Measurements from ENCODE around the gene ZNF154.

The ZNF154 gene

GRCh38 chr19:57668635-57669034 lies 40.4 kb downstream of the ZNF154 start, which contains the start of gene ZSCAN4:
ZSCAN4 (plus strand) TSS chr19:57668935; CDS start chr19:57676146, 7,211 bp downstream.
- H4K20me1 ChIP-seq (ENCODE audit: insufficient read depth, low read length): no peaks in the 10 kb centered on the region
- no peaks in the 10 kb centered on the region for H3K27me3 ChIP-seq (ENCODE audit: low read depth, low read length)
- no peak within 1 kb of the TSS for H3K4me3 ChIP-seq (ENCODE audit: low read length)
- H3K4me2 ChIP-seq (ENCODE audit: low read length): no peak within 1 kb of the TSS
- H3K36me3 ChIP-seq (replicated peaks; ENCODE audit: low read depth, low read length): no peaks in the 10 kb centered on the region
- H3K9ac ChIP-seq (ENCODE audit: low read length): no peak within 1 kb of the TSS
- H2AFZ ChIP-seq (ENCODE audit: low read depth, low read length): no peak within 1 kb of the TSS
- H3K4me1 ChIP-seq (ENCODE audit: low read length): no peaks in the 10 kb centered on the region
- H3K27ac ChIP-seq (ENCODE audit: low read length): no peak within 1 kb of the TSS
- H3K9me3 ChIP-seq (ENCODE audit: insufficient read depth, low read length): no peaks in the 10 kb centered on the region
- TF ChIP-seq EZH2phosphoT487 (IDR thresholded peaks at IDR 0.05; ENCODE audit: low read depth): no peak
- TF ChIP-seq CTCF (IDR thresholded peaks at IDR 0.05; ENCODE audit: low read depth, low read length): no peak
- H3K79me2 ChIP-seq (ENCODE audit: low read length): no peaks in the 10 kb centered on the region

- no peaks in the 10 kb centered on the region for H3K36me3 ChIP-seq (replicated peaks; ENCODE audit: low read depth, low read length)
- H3K9ac ChIP-seq (ENCODE audit: low read length): no peak overlapping the region
- H3K4me2 ChIP-seq (ENCODE audit: low read length): no peak overlapping the region
- H3K27ac ChIP-seq (ENCODE audit: low read length): no peak overlapping the region
- H3K79me2 ChIP-seq (ENCODE audit: low read length): no peaks in the 10 kb centered on the region
- no peak overlapping the region for H2AFZ ChIP-seq (ENCODE audit: low read depth, low read length)
- H3K4me3 ChIP-seq (ENCODE audit: low read length): no peak overlapping the region
- no peak for TF ChIP-seq CTCF (IDR thresholded peaks at IDR 0.05; ENCODE audit: low read depth, low read length)
- TF ChIP-seq EZH2phosphoT487 (IDR thresholded peaks at IDR 0.05; ENCODE audit: low read depth): no peak
- no peaks in the 10 kb centered on the region for H4K20me1 ChIP-seq (ENCODE audit: insufficient read depth, low read length)
- H3K4me1 ChIP-seq (ENCODE audit: low read length): no peaks in the 10 kb centered on the region
- no peaks in the 10 kb centered on the region for H3K27me3 ChIP-seq (ENCODE audit: low read depth, low read length)
- H3K9me3 ChIP-seq (ENCODE audit: insufficient read depth, low read length): no peaks in the 10 kb centered on the region
Observed at GRCh38 chr19:57667228-57667627, 41.8 kb downstream of the ZNF154 start.

- Histone ChIP-seq H3K4me2 (ENCODE audit: low read length) (no peak overlapping the region), H3K27ac (ENCODE audit: low read length) (no peak overlapping the region), H3K9me3 (ENCODE audit: insufficient read depth, low read length) (no peaks in the 10 kb centered on the region), H2AFZ (ENCODE audit: low read depth, low read length) (no peak overlapping the region), H4K20me1 (ENCODE audit: insufficient read depth, low read length) (no peaks in the 10 kb centered on the region), H3K4me1 (ENCODE audit: low read length) (no peaks in the 10 kb centered on the region), H3K9ac (ENCODE audit: low read length) (no peak overlapping the region), H3K79me2 (ENCODE audit: low read length) (no peaks in the 10 kb centered on the region), H3K36me3 (replicated peaks; ENCODE audit: low read depth, low read length) (no peaks in the 10 kb centered on the region), H3K4me3 (ENCODE audit: low read length) (no peak overlapping the region), H3K27me3 (ENCODE audit: low read depth, low read length) (peaks cover 5% of the 10 kb centered on the region; the same call in 1 of the 2 replicates)
- TF ChIP-seq CTCF (IDR thresholded peaks at IDR 0.05; ENCODE audit: low read depth, low read length) (no peak), EZH2phosphoT487 (IDR thresholded peaks at IDR 0.05; ENCODE audit: low read depth) (no peak)
Observed at GRCh38 chr19:57665261-57665806, 43.7 kb downstream of the ZNF154 start.

- Histone ChIP-seq H3K36me3 (replicated peaks; ENCODE audit: low read depth, low read length) (no peaks in the 10 kb centered on the region), H3K27me3 (ENCODE audit: low read depth, low read length) (peaks cover 14% of the 10 kb centered on the region; the same call in 1 of the 2 replicates), H3K9ac (ENCODE audit: low read length) (no peak overlapping the region)
Observed at GRCh38 chr19:57664269-57665127, 44.5 kb downstream of the ZNF154 start.

More at GRCh38 chr19:57664269-57665127, 44.5 kb downstream of the ZNF154 start:
- Histone ChIP-seq H3K27ac (ENCODE audit: low read length) (no peak overlapping the region), H3K4me3 (ENCODE audit: low read length) (no peak overlapping the region), H3K4me1 (ENCODE audit: low read length) (no peaks in the 10 kb centered on the region), H3K4me2 (ENCODE audit: low read length) (no peak overlapping the region), H3K9me3 (ENCODE audit: insufficient read depth, low read length) (no peaks in the 10 kb centered on the region), H2AFZ (ENCODE audit: low read depth, low read length) (no peak overlapping the region), H4K20me1 (ENCODE audit: insufficient read depth, low read length) (no peaks in the 10 kb centered on the region), H3K79me2 (ENCODE audit: low read length) (no peaks in the 10 kb centered on the region)
- TF ChIP-seq EZH2phosphoT487 (IDR thresholded peaks at IDR 0.05; ENCODE audit: low read depth): no peak
- no peak for TF ChIP-seq CTCF (IDR thresholded peaks at IDR 0.05; ENCODE audit: low read depth, low read length)
